ENCODE results near the gene L3MBTL3.

L3MBTL3 gene

DNA sequence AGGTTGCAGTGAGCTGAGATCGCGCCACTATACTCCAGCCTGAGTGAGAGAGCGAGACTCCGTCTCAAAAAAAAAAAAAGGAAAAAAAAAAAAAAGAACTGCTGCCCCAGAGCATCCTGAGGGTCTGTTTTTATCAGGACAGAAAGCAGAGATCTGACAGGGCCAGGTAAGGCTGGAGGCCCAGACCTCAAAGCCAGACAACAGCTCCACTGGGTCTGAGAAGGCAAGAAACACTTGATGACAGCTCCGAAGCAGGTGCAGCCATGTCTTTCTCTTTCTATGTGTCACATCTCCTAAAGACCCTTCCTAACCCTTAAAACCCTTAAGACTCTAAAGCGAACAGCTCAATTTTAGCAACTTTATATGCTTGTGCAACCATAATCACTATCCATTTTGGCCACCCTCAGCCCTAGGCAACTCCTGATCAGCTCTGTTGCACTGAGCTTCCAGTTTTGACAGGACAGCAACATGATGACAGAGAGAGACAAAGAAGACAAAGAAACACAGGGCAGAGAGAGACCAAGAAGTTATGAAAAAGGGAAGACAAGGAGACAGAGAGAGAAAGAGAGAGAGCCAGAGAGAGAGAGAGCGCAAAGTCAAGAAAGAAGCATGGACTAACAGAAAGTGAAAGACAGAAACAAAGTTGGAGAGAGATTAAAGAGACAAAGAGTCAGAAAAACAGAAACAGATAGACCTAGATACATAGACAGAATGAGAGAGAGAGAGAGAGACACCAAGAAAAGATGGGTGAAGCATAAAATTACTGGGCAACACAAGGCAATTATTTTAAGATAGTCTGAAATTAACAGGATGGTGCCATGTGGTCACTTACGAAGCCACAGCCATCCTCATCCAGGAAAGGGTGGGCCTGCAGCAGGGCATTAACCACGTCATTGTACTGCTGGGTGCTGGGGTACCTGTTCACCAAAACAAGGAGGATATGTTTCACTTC lies 165.2 kb downstream of the L3MBTL3 start:
- Histone ChIP-seq H3K27me3 (ENCODE audit: control insufficient read depth, insufficient read depth, low read length) (no peaks in the 10 kb centered on the region), H3K4me1 (ENCODE audit: control insufficient read depth, insufficient read depth, low read length) (no peaks in the 10 kb centered on the region), H3K4me3 (ENCODE audit: low read length) (no peak overlapping the region), H3K9ac (ENCODE audit: low read length) (no peak overlapping the region), H3K27ac (ENCODE audit: low read depth, low read length) (no peak overlapping the region), H3K36me3 (ENCODE audit: control insufficient read depth, insufficient read depth, low read length) (no peaks in the 10 kb centered on the region)

DNA sequence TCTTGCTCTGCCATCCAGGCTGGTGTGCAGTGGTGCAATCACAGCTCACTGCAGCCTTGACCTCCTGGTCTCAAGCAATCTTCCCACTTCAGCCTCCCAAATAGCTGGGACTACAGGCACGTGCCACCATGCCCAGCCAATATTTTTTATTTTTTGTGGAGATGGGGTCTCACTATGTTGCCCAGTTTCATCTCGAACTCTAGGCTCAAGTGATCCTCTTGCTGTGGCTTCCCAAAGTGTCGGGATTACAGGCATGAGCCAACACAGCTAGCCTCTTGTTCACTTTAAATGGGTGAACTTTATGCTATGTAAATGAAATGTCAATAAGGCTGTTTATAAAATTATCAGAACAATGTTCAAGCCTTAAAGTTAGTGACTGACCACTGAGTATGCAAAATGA lies 167.3 kb downstream of the L3MBTL3 start:
- Histone ChIP-seq H3K4me3 (ENCODE audit: low read length) (no peak overlapping the region), H3K4me1 (ENCODE audit: control insufficient read depth, insufficient read depth, low read length) (no peaks in the 10 kb centered on the region), H3K27me3 (ENCODE audit: control insufficient read depth, insufficient read depth, low read length) (no peaks in the 10 kb centered on the region), H3K27ac (ENCODE audit: low read depth, low read length) (no peak overlapping the region), H3K9ac (ENCODE audit: low read length) (no peak overlapping the region), H3K36me3 (ENCODE audit: control insufficient read depth, insufficient read depth, low read length) (no peaks in the 10 kb centered on the region)

DNA sequence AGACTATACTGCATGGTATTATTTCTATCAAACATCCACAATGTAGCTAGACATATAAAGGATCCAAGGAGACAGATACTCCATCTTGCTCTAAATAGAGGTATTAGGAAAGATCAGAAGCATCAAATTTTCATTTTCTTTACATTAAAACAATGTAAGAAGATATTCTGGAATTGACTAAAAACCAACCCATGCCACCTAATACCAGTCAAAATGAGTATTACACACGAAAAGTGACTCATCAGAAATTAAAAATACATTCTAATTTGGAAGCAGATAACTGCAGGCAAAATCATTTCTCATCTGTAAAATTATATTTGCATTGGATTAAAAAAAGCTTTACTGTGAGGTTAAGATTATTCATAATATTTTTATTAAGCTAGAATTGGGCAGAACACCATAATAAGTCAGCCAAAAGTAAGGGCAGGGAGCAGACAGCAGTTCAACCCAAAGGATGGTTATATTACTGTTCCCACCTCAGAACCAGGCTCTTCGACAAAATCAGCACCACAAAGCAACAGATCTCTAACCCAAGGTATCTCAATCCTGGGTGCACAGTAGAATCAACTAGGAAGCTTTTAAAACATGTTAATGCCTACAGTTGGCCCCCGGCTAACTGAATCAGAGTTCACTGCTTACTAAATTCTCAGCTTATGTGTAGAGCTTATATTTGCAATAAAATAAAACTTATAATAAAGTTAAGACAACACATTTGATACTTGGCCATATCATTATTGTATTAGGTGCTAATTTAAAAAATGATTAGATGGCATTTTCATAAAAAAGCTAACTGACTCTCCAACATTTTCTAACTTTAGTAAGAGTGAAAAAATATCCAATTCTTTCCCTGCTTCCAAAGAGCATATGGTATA lies 169.2 kb downstream of the L3MBTL3 start:
- no peak overlapping the region for H3K27ac ChIP-seq (ENCODE audit: low read depth, low read length)
- no peaks in the 10 kb centered on the region for H3K27me3 ChIP-seq (ENCODE audit: control insufficient read depth, insufficient read depth, low read length)
- H3K36me3 ChIP-seq (ENCODE audit: control insufficient read depth, insufficient read depth, low read length): no peaks in the 10 kb centered on the region
- no peaks in the 10 kb centered on the region for H3K4me1 ChIP-seq (ENCODE audit: control insufficient read depth, insufficient read depth, low read length)
- H3K4me3 ChIP-seq (ENCODE audit: low read length): no peak overlapping the region
- no peak overlapping the region for H3K9ac ChIP-seq (ENCODE audit: low read length)

DNA sequence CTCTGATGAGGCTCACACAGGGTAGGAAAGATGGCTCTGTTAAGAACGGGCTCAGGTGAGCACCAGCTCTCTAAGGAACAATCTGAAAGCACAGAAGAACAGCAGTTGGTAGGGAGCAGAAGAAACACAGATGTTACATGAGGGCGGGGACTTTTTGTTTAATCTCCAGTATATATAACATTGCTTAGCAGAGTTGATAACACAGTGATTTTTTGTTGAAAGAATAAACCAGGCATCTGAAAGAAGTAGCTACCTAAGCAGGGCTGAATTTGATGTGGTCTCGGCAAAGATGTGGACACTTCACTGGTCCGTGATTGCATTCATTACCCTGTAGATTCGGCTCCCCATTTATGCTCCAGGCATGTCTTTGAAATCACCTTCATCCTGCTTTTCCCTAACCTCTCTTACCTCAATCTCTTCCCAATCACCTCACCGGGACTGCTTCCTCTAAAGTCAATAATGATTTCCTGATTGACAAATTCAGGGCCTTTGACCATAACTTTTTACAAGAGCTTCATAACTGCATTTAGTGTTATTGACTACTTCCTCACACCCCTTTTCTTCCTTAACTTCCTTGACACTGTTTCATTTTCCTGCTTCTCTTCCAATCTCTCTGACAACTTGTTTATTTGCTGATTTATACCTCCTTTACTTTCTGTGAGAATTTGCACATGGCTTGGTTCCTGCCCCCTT lies 170.0 kb downstream of the L3MBTL3 start:
- no peak overlapping the region for H3K27ac ChIP-seq (ENCODE audit: low read depth, low read length)
- no peaks in the 10 kb centered on the region for H3K27me3 ChIP-seq (ENCODE audit: control insufficient read depth, insufficient read depth, low read length)
- H3K36me3 ChIP-seq (ENCODE audit: control insufficient read depth, insufficient read depth, low read length): no peaks in the 10 kb centered on the region
- H3K9ac ChIP-seq (ENCODE audit: low read length): no peak overlapping the region
- no peaks in the 10 kb centered on the region for H3K4me1 ChIP-seq (ENCODE audit: control insufficient read depth, insufficient read depth, low read length)
- H3K4me3 ChIP-seq (ENCODE audit: low read length): no peak overlapping the region

DNA sequence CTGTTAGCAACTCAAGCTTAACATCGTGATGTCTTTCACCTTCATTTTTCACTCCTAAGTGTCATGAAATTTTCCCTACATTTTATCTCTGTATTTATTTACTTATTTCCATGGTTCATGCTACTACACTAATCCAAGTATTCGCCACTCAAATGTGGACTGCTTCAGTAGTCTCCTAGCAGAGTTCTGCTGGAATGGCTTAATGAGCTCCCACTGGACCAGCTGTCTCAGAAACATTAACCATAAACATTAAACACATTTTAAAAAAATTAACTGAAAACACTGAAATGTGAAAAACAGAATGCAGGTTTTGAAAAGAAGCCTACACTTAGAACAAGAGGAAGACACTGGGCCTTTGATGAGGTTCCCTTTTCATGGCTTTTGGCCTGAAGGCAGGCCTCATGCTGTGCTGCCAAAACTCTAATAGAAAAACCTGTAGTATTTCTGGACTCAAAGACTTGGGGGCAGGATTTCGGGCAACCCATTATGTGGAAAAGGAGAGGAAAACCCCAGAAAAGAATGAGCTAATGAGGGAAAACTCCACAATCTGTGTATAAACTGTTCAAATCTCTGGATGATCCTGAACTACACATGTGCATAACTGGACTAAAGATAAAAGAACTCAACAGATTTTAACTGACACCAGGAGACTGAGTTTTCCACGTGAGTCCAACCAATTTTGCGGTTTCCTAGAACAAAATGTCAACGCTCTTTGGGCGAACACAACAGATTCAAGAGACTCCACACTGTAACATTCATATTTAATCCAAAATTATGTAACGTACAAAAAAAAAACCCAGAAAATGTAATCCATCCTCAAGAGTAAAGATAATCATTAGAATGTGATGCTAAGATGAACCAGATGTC lies 171.4 kb downstream of the L3MBTL3 start:
- Histone ChIP-seq H3K4me1 (ENCODE audit: control insufficient read depth, insufficient read depth, low read length) (no peaks in the 10 kb centered on the region), H3K4me3 (ENCODE audit: low read length) (no peak overlapping the region), H3K36me3 (ENCODE audit: control insufficient read depth, insufficient read depth, low read length) (no peaks in the 10 kb centered on the region), H3K9ac (ENCODE audit: low read length) (no peak overlapping the region), H3K27me3 (ENCODE audit: control insufficient read depth, insufficient read depth, low read length) (no peaks in the 10 kb centered on the region), H3K27ac (ENCODE audit: low read depth, low read length) (no peak overlapping the region)
